Neural progenitor cell (in vitro differentiated cells): ENCODE measurements around the gene SLCO3A1. TPM values are rescaled to one million over a fixed set of nuclear protein-coding genes. Genes with fewer than 3 reads are reported as not detected.

Experiments
- DNase-seq: peaks from one replicate; pipeline ENCODE4 v3.0.0-alpha.2; 2016; ENCODE audit warnings: low spot score
- H2AFZ ChIP-seq: fragments of 200-600 bp; sonication (generic); replicated peaks from 2 replicates; pipeline ENCODE4 v1.6.1; 2016; ENCODE audit warnings: antibody characterized with exemption
- H3F3A ChIP-seq: fragments of 200-600 bp; sonication (generic); 2 replicates; pipeline ENCODE4 v1.6.1; 2016; ENCODE audit warnings: antibody characterized with exemption, low read depth
- H3K27ac ChIP-seq: fragments of 200-600 bp; sonication (generic); 2 replicates; pipeline ENCODE4 v1.5.1; 2016; ENCODE audit warnings: mild to moderate bottlenecking
- H3K27me3 ChIP-seq: fragments of 200-600 bp; sonication (generic); 2 replicates; pipeline ENCODE4 v1.6.1; 2016; ENCODE audit warnings: mild to moderate bottlenecking, moderate library complexity
- H3K36me3 ChIP-seq: fragments of 200-600 bp; sonication (generic); 2 replicates; pipeline ENCODE4 v1.5.1; 2016
- H3K4me1 ChIP-seq: fragments of 200-600 bp; sonication (generic); 2 replicates; pipeline ENCODE4 v1.6.1; 2016; ENCODE audit warnings: mixed run types
- H3K4me2 ChIP-seq: fragments of 200-600 bp; sonication (generic); 2 replicates; pipeline ENCODE4 v1.6.1; 2016
- H3K4me3 ChIP-seq: fragments of 200-600 bp; sonication (generic); 2 replicates; pipeline ENCODE4 v1.5.1; 2016
- H3K79me2 ChIP-seq: fragments of 200-600 bp; sonication (generic); 2 replicates; pipeline ENCODE4 v1.6.1; 2016; ENCODE audit warnings: low read depth
- H3K9ac ChIP-seq: fragments of 200-600 bp; sonication (generic); 2 replicates; pipeline ENCODE4 v1.6.1; 2016
- H3K9me3 ChIP-seq: fragments of 200-600 bp; sonication (generic); 2 replicates; pipeline ENCODE4 v1.5.1; 2016; ENCODE audit warnings: low read depth
- H4K20me1 ChIP-seq: fragments of 200-600 bp; sonication (generic); 2 replicates; pipeline ENCODE4 v1.6.1; 2016; ENCODE audit warnings: low read depth
- H3K27ac Mint-ChIP-seq: 3 replicates; pipeline ENCODE4 v1.8.0; 2021; ENCODE audit warnings: mixed read lengths
- H3K27me3 Mint-ChIP-seq: 2 replicates; pipeline ENCODE4 v1.8.0; 2022; ENCODE audit warnings: low read depth, mild to moderate bottlenecking, inconsistent platforms, moderate library complexity, mixed read lengths; ENCODE audit not compliant: insufficient read depth
- H3K36me3 Mint-ChIP-seq: 3 replicates; pipeline ENCODE4 v1.8.0; 2021; ENCODE audit warnings: mixed read lengths
- H3K4me1 Mint-ChIP-seq: 3 replicates; pipeline ENCODE4 v1.8.0; 2021; ENCODE audit warnings: mixed read lengths
- H3K4me3 Mint-ChIP-seq: 3 replicates; pipeline ENCODE4 v1.8.0; 2021; ENCODE audit warnings: mild to moderate bottlenecking, moderate library complexity, mixed read lengths
- H3K9me3 Mint-ChIP-seq: 3 replicates; pipeline ENCODE4 v1.8.0; 2020; ENCODE audit warnings: mixed read lengths
- EZH2 ChIP-seq: fragments of 200-600 bp; sonication (generic); IDR thresholded peaks from 2 replicates; pipeline ENCODE4 v1.6.1; 2017; ENCODE audit warnings: antibody characterized with exemption, mild to moderate bottlenecking, moderate library complexity
- EZH2phosphoT487 ChIP-seq: fragments of 200-600 bp; sonication (generic); IDR thresholded peaks from 2 replicates; pipeline ENCODE4 v1.6.1; 2017; ENCODE audit warnings: antibody characterized with exemption
- total RNA-seq: library from RNA; depleted of rRNA; stranded (reverse); fragments of >200 nt; gene quantifications from 2 replicates; pipeline ENCODE4 v1.2.3, GENCODE V29; 2015; ENCODE audit warnings: low replicate concordance
- TF ChIP-seq, protein P1 (sequence below): fragments of 200-600 bp; sonication (generic); IDR thresholded peaks from 2 replicates; pipeline ENCODE4 v1.5.1; 2017; ENCODE audit warnings: antibody characterized with exemption, mild to moderate bottlenecking

Gene SLCO3A1
- total RNA-seq, 1 donor from 2014 or later, result 6.6 TPM

DNA sequence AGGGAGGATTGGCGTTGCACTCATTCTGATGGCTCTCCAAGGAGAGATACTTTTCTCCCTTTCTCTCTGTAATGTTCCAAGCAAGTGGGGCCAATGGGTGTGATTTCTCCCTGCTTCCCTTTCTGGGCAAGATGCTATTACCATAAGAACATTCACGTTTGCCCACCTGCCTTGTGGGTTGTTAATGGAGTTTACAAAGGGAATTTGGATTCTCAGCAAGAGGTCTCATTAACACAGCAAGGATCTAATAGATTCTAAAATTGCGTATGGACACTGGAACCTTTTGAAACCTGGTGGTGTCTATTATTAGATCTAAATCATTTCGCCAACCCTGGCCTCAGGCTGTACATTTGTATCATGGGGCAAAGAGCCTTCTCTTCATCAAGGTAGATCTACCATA is 74.1 kb downstream of the SLCO3A1 start:
- Histone ChIP-seq H3K27me3 (no peaks in the 10 kb centered on the region), H3K4me1 (peaks cover 26% of the 10 kb centered on the region), H2AFZ (no peak overlapping the region), H3K9me3 (no peaks in the 10 kb centered on the region), H3F3A (no peaks in the 10 kb centered on the region), H3K4me3 (no peak overlapping the region), H3K9ac (no peak overlapping the region), H3K4me2 (peak overlapping the region; percentile 29), H3K36me3 (no peaks in the 10 kb centered on the region), H3K79me2 (no peaks in the 10 kb centered on the region), H3K27ac (no peak overlapping the region), H4K20me1 (no peaks in the 10 kb centered on the region)
- Mint-ChIP-seq H3K27me3 (peaks cover 6% of the 10 kb centered on the region), H3K27ac (no peak overlapping the region), H3K4me1 (peaks cover 14% of the 10 kb centered on the region), H3K9me3 (no peaks in the 10 kb centered on the region), H3K36me3 (no peaks in the 10 kb centered on the region), H3K4me3 (no peak overlapping the region)
- no peak for TF ChIP-seq EZH2
- no peak for TF ChIP-seq EZH2phosphoT487
- TF ChIP-seq, protein P1, sequence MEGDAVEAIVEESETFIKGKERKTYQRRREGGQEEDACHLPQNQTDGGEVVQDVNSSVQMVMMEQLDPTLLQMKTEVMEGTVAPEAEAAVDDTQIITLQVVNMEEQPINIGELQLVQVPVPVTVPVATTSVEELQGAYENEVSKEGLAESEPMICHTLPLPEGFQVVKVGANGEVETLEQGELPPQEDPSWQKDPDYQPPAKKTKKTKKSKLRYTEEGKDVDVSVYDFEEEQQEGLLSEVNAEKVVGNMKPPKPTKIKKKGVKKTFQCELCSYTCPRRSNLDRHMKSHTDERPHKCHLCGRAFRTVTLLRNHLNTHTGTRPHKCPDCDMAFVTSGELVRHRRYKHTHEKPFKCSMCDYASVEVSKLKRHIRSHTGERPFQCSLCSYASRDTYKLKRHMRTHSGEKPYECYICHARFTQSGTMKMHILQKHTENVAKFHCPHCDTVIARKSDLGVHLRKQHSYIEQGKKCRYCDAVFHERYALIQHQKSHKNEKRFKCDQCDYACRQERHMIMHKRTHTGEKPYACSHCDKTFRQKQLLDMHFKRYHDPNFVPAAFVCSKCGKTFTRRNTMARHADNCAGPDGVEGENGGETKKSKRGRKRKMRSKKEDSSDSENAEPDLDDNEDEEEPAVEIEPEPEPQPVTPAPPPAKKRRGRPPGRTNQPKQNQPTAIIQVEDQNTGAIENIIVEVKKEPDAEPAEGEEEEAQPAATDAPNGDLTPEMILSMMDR, result no peak
- no peak for DNase-seq

DNA sequence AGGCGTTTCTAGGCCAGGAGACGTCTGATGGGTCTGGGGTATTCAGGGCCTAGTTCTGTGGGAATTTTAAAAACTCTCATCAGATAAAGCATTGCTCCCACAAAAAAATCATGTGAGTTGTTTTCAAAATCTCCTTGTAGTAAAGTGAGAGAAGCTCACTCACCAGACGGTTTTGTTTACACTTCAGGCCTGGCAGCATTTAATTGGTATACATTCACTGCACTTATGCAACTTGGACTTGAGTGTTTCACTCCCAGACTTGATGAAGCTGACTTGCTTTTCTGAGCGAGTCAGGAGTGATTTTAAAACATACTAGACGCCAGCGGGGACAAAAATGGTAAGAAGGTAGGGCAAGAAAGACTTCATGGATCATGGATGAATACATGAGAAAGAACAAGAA is 75.2 kb downstream of the SLCO3A1 start:
- H3K9ac ChIP-seq, result no peak overlapping the region
- Mint-ChIP-seq H3K4me1 (peaks cover 14% of the 10 kb centered on the region), H3K36me3 (no peaks in the 10 kb centered on the region), H3K4me3 (no peak overlapping the region), H3K27me3 (peaks cover 4% of the 10 kb centered on the region), H3K9me3 (no peaks in the 10 kb centered on the region), H3K27ac (no peak overlapping the region)
- no peak for DNase-seq
- H3K4me2 ChIP-seq, result no peak overlapping the region
- no peak overlapping the region for H3K4me3 ChIP-seq
- no peaks in the 10 kb centered on the region for H4K20me1 ChIP-seq
- no peak overlapping the region for H2AFZ ChIP-seq
- no peaks in the 10 kb centered on the region for H3K79me2 ChIP-seq
- no peaks in the 10 kb centered on the region for H3F3A ChIP-seq
- H3K9me3 ChIP-seq, result no peaks in the 10 kb centered on the region
- peaks cover 22% of the 10 kb centered on the region for H3K4me1 ChIP-seq
- no peaks in the 10 kb centered on the region for H3K27me3 ChIP-seq
- no peaks in the 10 kb centered on the region for H3K36me3 ChIP-seq
- TF ChIP-seq, protein P1, result no peak
- TF ChIP-seq EZH2, result no peak
- no peak for TF ChIP-seq EZH2phosphoT487
- H3K27ac ChIP-seq, result no peak overlapping the region

DNA sequence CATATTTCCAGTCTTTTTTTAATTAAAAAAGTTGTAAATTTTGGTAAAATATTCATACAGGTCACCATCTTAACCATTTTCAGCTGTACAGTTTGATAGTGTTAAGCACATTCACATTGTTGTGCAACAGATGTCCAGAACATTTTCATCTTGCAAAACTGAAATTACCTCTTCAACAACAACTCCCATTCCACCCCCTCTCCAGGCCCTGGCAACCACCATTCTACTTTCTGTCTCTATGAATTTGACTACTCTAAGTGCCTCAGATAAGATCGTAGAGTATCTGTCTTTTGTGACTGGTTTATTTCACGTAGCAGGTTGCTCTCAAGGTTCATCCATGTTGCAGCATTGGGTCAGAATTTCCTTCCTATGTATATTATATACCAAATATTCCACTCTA is 76.0 kb downstream of the SLCO3A1 start:
- H3K36me3 ChIP-seq, result no peaks in the 10 kb centered on the region
- no peak overlapping the region for H3K4me3 Mint-ChIP-seq
- H3K4me3 ChIP-seq, result no peak overlapping the region
- H2AFZ ChIP-seq, result no peak overlapping the region
- H3K4me1 Mint-ChIP-seq, result peaks cover 12% of the 10 kb centered on the region
- no peaks in the 10 kb centered on the region for H3K9me3 ChIP-seq
- H3K36me3 Mint-ChIP-seq, result no peaks in the 10 kb centered on the region
- H3K27ac ChIP-seq, result no peak overlapping the region
- H3F3A ChIP-seq, result no peaks in the 10 kb centered on the region
- no peak overlapping the region for H3K9ac ChIP-seq
- no peak overlapping the region for H3K4me2 ChIP-seq
- no peak overlapping the region for H3K27ac Mint-ChIP-seq
- H3K27me3 Mint-ChIP-seq, result peaks cover 4% of the 10 kb centered on the region
- no peaks in the 10 kb centered on the region for H4K20me1 ChIP-seq
- no peaks in the 10 kb centered on the region for H3K27me3 ChIP-seq
- peaks cover 17% of the 10 kb centered on the region for H3K4me1 ChIP-seq
- TF ChIP-seq EZH2phosphoT487 (no peak), EZH2 (no peak)
- TF ChIP-seq, protein P1, result no peak
- no peaks in the 10 kb centered on the region for H3K79me2 ChIP-seq
- H3K9me3 Mint-ChIP-seq, result peaks cover 3% of the 10 kb centered on the region
- DNase-seq, result no peak

DNA sequence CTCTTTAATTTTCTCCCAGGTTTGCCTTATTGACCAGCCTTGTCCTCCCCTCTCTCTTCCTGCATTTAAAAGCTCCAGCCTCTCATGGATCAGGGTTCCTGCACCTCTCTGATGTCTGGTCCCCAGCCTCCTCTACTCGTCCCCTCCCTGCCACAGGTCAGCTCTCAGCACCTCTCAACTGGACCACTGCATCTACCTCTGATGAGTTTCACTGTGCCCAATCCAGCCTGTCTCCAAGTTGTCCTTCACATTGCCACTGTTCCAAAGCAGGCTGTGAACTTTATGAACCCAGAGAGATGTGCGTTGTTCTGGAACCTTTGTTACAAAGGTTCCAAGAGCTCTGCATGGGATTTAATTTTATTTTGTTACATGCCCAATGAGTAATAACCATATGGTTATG is 76.6 kb downstream of the SLCO3A1 start:
- Histone ChIP-seq H3K36me3 (no peaks in the 10 kb centered on the region), H3K4me3 (no peak overlapping the region), H3K9ac (no peak overlapping the region), H3K4me1 (peaks cover 17% of the 10 kb centered on the region), H3F3A (no peaks in the 10 kb centered on the region), H3K27me3 (no peaks in the 10 kb centered on the region), H3K27ac (no peak overlapping the region), H3K79me2 (no peaks in the 10 kb centered on the region), H3K9me3 (no peaks in the 10 kb centered on the region), H3K4me2 (no peak overlapping the region), H2AFZ (no peak overlapping the region), H4K20me1 (no peaks in the 10 kb centered on the region)
- Mint-ChIP-seq H3K9me3 (peaks cover 3% of the 10 kb centered on the region), H3K36me3 (peaks cover 2% of the 10 kb centered on the region), H3K4me1 (peaks cover 12% of the 10 kb centered on the region), H3K27ac (no peak overlapping the region), H3K27me3 (peaks cover 4% of the 10 kb centered on the region), H3K4me3 (no peak overlapping the region)
- TF ChIP-seq EZH2phosphoT487 (no peak), EZH2 (no peak)
- TF ChIP-seq, protein P1, result no peak
- DNase-seq, result no peak
